Astrocyte of the cerebellum (primary cell): Measurements from ENCODE around the gene AMPH.
A peak's percentile ranks its signal among the peaks of the same experiment; 100 is the strongest.

Experiments used
- DNase-seq: peaks from one replicate; pipeline ENCODE4 v3.0.0-alpha.2; 2011; ENCODE audit warnings: low read depth
- H3K4me3 ChIP-seq: 2 replicates; pipeline ENCODE4 v1.5.1; 2011; ENCODE audit warnings: mild to moderate bottlenecking, low read depth, low read length, moderate library complexity
- CTCF ChIP-seq: IDR thresholded peaks from 2 replicates; pipeline ENCODE4 v1.5.1; 2012; ENCODE audit warnings: low read length, low read depth, moderate library complexity, mild to moderate bottlenecking; ENCODE audit errors: missing control alignments
- in situ Hi-C: cut with HindIII; loops from 2 replicates; pipeline ENCODE4 v1.10.0; 2017; ENCODE audit warnings: low sequenced_read_pairs

The AMPH gene

GRCh38 chr7:38451840-38452239 is 179.3 kb downstream of the AMPH start:
- in situ Hi-C loops = no loop called here
- TF ChIP-seq CTCF = peak; percentile 56
- DNase-seq = peak; percentile 31
- no peak overlapping the region for H3K4me3 ChIP-seq

- no peak for TF ChIP-seq CTCF
- H3K4me3 ChIP-seq = no peak overlapping the region
- DNase-seq = no peak
- in situ Hi-C loops = no loop called here
Measured at GRCh38 chr7:38448584-38449234, 182.5 kb downstream of the AMPH start.

GRCh38 chr7:38448054-38448453 is 183.1 kb downstream of the AMPH start:
- in situ Hi-C loops = no loop called here
- no peak overlapping the region for H3K4me3 ChIP-seq
- no peak for TF ChIP-seq CTCF
- DNase-seq = peak; percentile 62

GRCh38 chr7:38438970-38439369 is 192.2 kb downstream of the AMPH start:
- no peak for TF ChIP-seq CTCF
- in situ Hi-C loops = no loop called here
- no peak for DNase-seq
- H3K4me3 ChIP-seq = no peak overlapping the region

- in situ Hi-C loops = no loop called here
- no peak for DNase-seq
- no peak overlapping the region for H3K4me3 ChIP-seq
- TF ChIP-seq CTCF = no peak
Measured at GRCh38 chr7:38432671-38433070, 198.5 kb downstream of the AMPH start.

GRCh38 chr7:38432080-38432479 is 199.1 kb downstream of the AMPH start:
- in situ Hi-C loops = no loop called here
- no peak for DNase-seq
- no peak for TF ChIP-seq CTCF
- no peak overlapping the region for H3K4me3 ChIP-seq
